DMS 273 treated with DMSO at 0.1 percent for 48 hours (cell line): ENCODE results near the gene PER2.
"Not testable (repeated sequence)": the region's sequence is repeated elsewhere in the genome, so short reads cannot be mapped to it uniquely, and the experiment has no call there.

Source experiments
- DNase-seq: peaks from one replicate; lab custom pipeline; 2025; lab: John Stamatoyannopoulos, UW

PER2 gene

GRCh38 chr2:238286095-238286494, 2.3 kb downstream of the PER2 start:
- no peak for DNase-seq

GRCh38 chr2:238285653-238286082, 2.7 kb downstream of the PER2 start:
- no peak for DNase-seq

GRCh38 chr2:238284802-238285515, 3.5 kb downstream of the PER2 start:
- no peak for DNase-seq

GRCh38 chr2:238282861-238283738, 5.3 kb downstream of the PER2 start:
- no peak for DNase-seq

GRCh38 chr2:238281826-238282480, 6.5 kb downstream of the PER2 start:
- no peak for DNase-seq

- DNase-seq: no peak
Observed at GRCh38 chr2:238280083-238280825, 8.2 kb downstream of the PER2 start.

- no peak for DNase-seq
Observed at GRCh38 chr2:238279324-238279682, 9.1 kb downstream of the PER2 start.

GRCh38 chr2:238278626-238279323, 9.6 kb downstream of the PER2 start:
- no peak for DNase-seq

- no peak for DNase-seq
Observed at GRCh38 chr2:238277695-238278094, 10.7 kb downstream of the PER2 start.

- no peak for DNase-seq
Observed at GRCh38 chr2:238274152-238274865, 14.1 kb downstream of the PER2 start.

GRCh38 chr2:238273433-238273832, 15.0 kb downstream of the PER2 start:
- DNase-seq: not testable (repeated sequence)

- no peak for DNase-seq
Observed at GRCh38 chr2:238272156-238272555, 16.3 kb downstream of the PER2 start.

GRCh38 chr2:238271686-238272085, 16.7 kb downstream of the PER2 start:
- DNase-seq: not testable (repeated sequence)

GRCh38 chr2:238271061-238271554, 17.3 kb downstream of the PER2 start:
- no peak for DNase-seq

GRCh38 chr2:238270606-238271005, 17.8 kb downstream of the PER2 start:
- no peak for DNase-seq

- DNase-seq: no peak
Observed at GRCh38 chr2:238269741-238270140, 18.7 kb downstream of the PER2 start.

GRCh38 chr2:238267884-238268680, 20.3 kb downstream of the PER2 start:
- DNase-seq: no peak

GRCh38 chr2:238267341-238267710, 21.1 kb downstream of the PER2 start:
- DNase-seq: no peak

- no peak for DNase-seq
Observed at GRCh38 chr2:238265605-238266004, 22.8 kb downstream of the PER2 start.

GRCh38 chr2:238264072-238264460, 24.3 kb downstream of the PER2 start:
- DNase-seq: no peak
